Fibroblast of pulmonary artery (primary cell): Measurements from ENCODE around the gene ARHGAP9.
"Not testable (repeated sequence)": the region's sequence is repeated elsewhere in the genome, so short reads cannot be mapped to it uniquely, and the experiment has no call there.

Source experiments
- DNase-seq: peaks from one replicate; pipeline ENCODE4 v3.0.0-alpha.2; 2010; ENCODE audit warnings: low read depth
- H3K4me3 ChIP-seq: replicated peaks from 2 replicates; pipeline ENCODE4 v1.5.1; 2011; ENCODE audit warnings: low read depth, mild to moderate bottlenecking, control low read depth, low read length, moderate library complexity
- TF ChIP-seq, protein P1 (sequence below): IDR thresholded peaks from 2 replicates; pipeline ENCODE4 v1.5.1; 2011; ENCODE audit warnings: mild to moderate bottlenecking, control low read depth, low read length, inconsistent platforms; ENCODE audit errors: missing control alignments

The ARHGAP9 gene

DNA sequence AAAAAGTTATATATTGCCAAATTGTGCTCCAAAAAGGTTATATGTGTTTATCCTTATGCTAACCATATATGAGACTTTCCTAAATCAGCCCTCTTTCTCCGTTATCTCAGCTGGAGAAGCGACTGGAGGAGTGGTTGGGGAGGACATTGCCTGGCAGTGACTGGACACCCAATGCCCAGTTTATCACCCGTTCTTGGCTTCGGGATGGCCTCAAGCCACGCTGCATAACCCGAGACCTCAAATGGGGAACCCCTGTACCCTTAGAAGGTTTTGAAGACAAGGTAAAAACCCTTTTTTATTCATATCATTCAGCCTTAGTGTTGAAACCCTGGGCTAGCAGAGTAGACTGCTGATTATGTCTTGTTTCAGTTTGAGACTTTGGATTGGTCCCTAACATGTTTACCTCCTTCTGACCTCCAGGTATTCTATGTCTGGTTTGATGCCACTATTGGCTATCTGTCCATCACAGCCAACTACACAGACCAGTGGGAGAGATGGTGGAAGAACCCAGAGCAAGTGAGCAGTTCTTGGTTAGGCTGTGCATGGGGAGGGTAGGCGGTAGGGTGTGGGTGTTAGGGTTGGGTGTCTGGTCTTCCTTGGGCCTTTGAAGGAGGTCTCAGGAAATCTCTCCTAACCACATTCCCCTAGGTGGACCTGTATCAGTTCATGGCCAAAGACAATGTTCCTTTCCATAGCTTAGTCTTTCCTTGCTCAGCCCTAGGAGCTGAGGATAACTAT is 32.1 kb upstream of the ARHGAP9 start:
- TF ChIP-seq, protein P1, sequence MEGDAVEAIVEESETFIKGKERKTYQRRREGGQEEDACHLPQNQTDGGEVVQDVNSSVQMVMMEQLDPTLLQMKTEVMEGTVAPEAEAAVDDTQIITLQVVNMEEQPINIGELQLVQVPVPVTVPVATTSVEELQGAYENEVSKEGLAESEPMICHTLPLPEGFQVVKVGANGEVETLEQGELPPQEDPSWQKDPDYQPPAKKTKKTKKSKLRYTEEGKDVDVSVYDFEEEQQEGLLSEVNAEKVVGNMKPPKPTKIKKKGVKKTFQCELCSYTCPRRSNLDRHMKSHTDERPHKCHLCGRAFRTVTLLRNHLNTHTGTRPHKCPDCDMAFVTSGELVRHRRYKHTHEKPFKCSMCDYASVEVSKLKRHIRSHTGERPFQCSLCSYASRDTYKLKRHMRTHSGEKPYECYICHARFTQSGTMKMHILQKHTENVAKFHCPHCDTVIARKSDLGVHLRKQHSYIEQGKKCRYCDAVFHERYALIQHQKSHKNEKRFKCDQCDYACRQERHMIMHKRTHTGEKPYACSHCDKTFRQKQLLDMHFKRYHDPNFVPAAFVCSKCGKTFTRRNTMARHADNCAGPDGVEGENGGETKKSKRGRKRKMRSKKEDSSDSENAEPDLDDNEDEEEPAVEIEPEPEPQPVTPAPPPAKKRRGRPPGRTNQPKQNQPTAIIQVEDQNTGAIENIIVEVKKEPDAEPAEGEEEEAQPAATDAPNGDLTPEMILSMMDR = no peak
- no peak for DNase-seq
- no peak overlapping the region for H3K4me3 ChIP-seq

DNA sequence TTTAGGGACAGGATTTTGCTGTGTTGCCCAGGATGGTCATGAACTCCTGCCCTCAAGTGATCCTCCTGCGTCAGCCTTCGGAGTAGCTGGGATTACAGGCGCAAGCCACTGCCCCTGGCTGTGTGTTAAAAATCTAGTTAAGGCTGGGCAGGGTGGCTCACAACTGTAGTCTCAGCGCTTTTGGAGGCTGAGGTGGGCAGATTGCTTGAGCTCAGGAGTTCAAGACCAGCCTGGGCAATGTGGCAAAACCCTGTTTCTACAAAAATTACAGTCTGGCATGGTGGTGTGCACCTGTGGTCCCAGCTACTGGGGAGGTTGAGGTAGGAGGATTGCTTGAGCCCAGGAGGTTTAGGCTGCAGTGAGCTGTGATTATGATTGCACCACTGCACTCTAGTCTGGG is 31.5 kb upstream of the ARHGAP9 start:
- TF ChIP-seq, protein P1 = no peak
- no peak overlapping the region for H3K4me3 ChIP-seq
- no peak for DNase-seq

DNA sequence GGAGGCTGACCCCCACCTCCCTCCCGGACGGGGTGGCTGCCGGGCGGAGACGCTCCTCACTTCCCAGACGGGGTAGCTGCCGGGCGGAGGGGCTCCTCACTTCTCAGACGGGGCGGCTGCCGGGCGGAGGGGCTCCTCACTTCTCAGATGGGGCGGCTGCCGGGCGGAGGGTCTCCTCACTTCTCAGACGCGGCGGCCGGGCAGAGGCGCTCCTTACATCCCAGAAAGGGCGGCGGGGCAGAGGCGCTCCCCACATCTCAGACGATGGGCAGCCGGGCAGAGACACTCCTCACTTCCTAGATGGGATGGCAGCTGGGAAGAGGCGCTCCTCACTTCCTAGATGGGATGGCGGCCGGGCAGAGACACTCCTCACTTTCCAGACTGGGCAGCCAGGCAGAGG is 28.1 kb upstream of the ARHGAP9 start:
- not testable (repeated sequence) for DNase-seq, H3K4me3 ChIP-seq

DNA sequence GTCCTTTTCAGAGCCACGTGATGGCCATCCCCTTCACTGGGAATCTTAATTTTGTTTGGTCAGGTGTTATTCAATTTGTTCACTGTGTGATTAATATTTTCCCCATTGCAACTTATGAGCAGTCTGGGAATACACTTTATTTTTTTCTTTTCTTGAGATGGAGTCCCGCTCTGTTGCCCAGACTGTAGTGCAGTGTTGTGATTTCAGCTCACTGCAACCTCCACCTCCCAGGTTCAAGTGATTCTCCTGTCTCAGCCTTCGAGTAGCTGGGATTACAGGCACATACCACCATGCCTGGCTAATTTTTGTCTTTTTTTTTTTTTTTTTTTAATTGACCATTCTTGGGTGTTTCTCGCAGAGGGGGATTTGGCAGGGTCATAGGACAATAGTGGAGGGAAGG is 26.9 kb upstream of the ARHGAP9 start:
- H3K4me3 ChIP-seq, DNase-seq: not testable (repeated sequence)

DNA sequence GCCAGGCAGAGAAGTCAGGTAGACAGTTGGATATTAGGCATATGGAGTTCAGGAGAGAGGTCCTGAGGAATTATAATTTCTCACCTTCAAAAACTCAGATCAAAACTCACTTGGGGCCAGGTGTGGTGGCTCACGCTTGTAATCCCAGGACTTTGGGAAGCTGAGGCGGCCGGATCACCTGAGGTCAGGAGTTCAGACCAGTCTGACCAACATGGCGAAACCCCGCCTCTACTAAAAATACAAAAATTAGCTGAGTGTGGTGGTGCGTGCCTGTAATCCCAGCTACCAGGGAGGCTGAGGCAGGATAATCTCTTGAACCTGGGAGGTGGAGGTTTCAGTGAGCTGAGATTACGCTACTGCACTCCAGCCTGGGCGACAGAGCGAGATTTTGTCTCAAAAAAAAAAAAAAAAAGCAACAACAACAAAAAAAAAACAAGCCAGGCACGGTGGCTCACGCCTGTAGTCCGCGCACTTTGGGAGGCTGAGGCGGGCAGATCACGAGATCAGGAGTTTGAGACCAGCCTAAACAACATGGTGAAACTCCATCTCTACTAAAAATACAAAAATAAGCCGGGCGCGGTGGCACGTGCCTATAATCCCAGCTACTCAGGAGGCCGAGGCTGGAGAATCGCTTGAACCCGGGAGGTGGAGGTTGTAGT is 22.8 kb upstream of the ARHGAP9 start:
- not testable (repeated sequence) for H3K4me3 ChIP-seq, DNase-seq

DNA sequence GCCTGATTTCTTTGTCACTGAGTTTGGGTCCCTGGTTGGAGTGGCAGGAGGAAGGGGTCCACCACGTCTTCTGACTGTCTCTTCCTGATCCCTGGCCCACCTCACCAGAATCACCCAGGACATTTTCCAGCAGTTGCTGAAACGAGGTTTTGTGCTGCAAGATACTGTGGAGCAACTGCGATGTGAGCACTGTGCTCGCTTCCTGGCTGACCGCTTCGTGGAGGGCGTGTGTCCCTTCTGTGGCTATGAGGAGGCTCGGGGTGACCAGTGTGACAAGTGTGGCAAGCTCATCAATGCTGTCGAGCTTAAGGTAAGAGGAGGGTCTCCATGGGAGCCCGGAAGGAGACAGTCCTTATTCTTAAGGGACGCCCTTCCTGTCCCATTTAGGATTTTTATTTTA is 20.5 kb upstream of the ARHGAP9 start:
- no peak overlapping the region for H3K4me3 ChIP-seq
- DNase-seq = no peak
- TF ChIP-seq, protein P1 = no peak

DNA sequence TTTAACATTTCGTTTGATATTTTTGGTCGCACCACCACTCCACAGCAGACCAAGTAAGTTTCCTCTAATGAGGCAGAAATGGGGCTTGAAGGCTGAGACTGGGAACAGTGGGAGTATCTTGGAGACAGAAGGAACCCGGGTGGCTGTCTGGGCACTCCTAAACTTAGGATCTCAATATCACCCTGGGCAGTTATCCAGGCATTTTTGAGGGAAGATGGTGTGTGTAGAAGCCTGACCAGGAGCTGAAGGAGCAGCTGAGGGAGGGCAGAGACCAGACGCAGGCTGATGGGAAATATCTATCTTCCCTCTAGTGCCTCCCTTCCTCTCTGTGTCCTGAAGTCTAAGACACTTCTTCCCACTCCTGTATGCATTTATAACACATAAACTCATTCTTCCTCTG is 18.9 kb upstream of the ARHGAP9 start:
- no peak overlapping the region for H3K4me3 ChIP-seq
- TF ChIP-seq, protein P1 = no peak
- DNase-seq = no peak

DNA sequence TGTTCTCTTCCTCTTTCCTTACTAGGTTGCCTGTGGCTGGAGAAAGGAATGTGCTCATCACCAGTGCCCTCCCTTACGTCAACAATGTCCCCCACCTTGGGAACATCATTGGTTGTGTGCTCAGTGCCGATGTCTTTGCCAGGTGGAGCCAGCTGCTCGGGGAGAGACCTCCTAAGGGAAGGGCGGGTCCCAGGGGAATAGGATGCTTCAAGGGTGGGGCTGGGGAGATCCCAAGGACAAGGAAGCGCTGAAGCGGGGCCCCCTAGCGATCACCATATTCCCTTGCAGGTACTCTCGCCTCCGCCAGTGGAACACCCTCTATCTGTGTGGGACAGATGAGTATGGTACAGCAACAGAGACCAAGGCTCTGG is 18.5 kb upstream of the ARHGAP9 start:
- H3K4me3 ChIP-seq = no peak overlapping the region
- DNase-seq = no peak
- TF ChIP-seq, protein P1 = no peak
